GM12878 (cell line): ENCODE data around the gene HOXB3. TPM values are rescaled to one million over a fixed set of nuclear protein-coding genes. Genes with fewer than 3 reads are reported as not detected.

Experiments
- ATAC-seq: fragments of 200-7000 bp; cut with Tn5 transposase; 3 replicates; pipeline ENCODE4 v1.9.1; 2020; ENCODE audit warnings: mild to moderate bottlenecking, moderate library complexity
- BruUV-seq: library from RNA; stranded (reverse); fragments of 400-500 nt; replicated peaks from 2 replicates; lab custom pipeline; 2021; lab: Mats Ljungman, UMichigan
- CTCF ChIA-PET: fragments of 300-600 bp; sonication (Branson Sonifier 250); formaldehyde crosslinking; extraction: SDS; loops from one replicate; lab custom pipeline; 2021; ENCODE audit warnings: inconsistent platforms; lab: Yijun Ruan, JAX
- POLR2A ChIA-PET: fragments of 350-600 bp; formaldehyde crosslinking; extraction: SDS; loops from one replicate; lab custom pipeline; 2021; ENCODE audit warnings: inconsistent platforms; lab: Charles Lee
- RAD21 ChIA-PET: fragments of 300-600 bp; sonication (Branson Sonifier 250); formaldehyde crosslinking; loops from one replicate; lab custom pipeline; 2023; ENCODE audit warnings: antibody characterized with exemption; ENCODE audit not compliant: unreplicated experiment; lab: Charles Lee
- SMC1A ChIA-PET: fragments of 300-600 bp; sonication (Branson Sonifier 250); formaldehyde crosslinking; loops from one replicate; lab custom pipeline; 2023; ENCODE audit not compliant: unreplicated experiment, uncharacterized antibody; lab: Charles Lee
- DNase-seq: peaks from one replicate; pipeline ENCODE4 v3.0.0-alpha.2; 2011; ENCODE audit warnings: low read depth, low spot score
- FAIRE-seq: peaks from 3 replicates; lab custom pipeline; 2011; peaks lifted over from hg19 to GRCh38; lab: Jason Lieb, UNC
- H2AFZ ChIP-seq: 2 replicates; pipeline ENCODE4 v1.6.0; 2011; ENCODE audit warnings: low read depth, low read length, control low read depth; ENCODE audit not compliant: control insufficient read depth
- H3K27ac ChIP-seq: 2 replicates; pipeline ENCODE4 v1.5.1; 2011; ENCODE audit warnings: control low read depth; ENCODE audit not compliant: control insufficient read depth, insufficient read depth
- H3K27me3 ChIP-seq, 2 experiments: replicated peaks in 1 of 2; 2 replicates each; pipeline versions ENCODE4 v1.6.0 to v1.6.1; 2011; ENCODE audit warnings: low read length in 1 of 2; ENCODE audit not compliant: control insufficient read depth in 2 of 2, insufficient read depth in 2 of 2
- H3K36me3 ChIP-seq, 2 experiments: 2 replicates each; pipeline ENCODE4 v1.5.1; 2011; ENCODE audit warnings: low read length in 1 of 2; ENCODE audit not compliant: control insufficient read depth in 2 of 2, insufficient read depth in 2 of 2
- H3K4me1 ChIP-seq: 2 replicates; pipeline ENCODE4 v1.6.1; 2011; ENCODE audit warnings: mild to moderate bottlenecking, low read length, moderate library complexity, mixed read lengths; ENCODE audit not compliant: control insufficient read depth, insufficient read depth
- H3K4me2 ChIP-seq: 2 replicates; pipeline ENCODE4 v1.6.0; 2011; ENCODE audit warnings: control low read depth; ENCODE audit not compliant: control insufficient read depth, insufficient read depth
- H3K4me3 ChIP-seq: fragments of 200-600 bp; sonication (generic); 2 replicates; pipeline ENCODE4 v1.5.1; 2016
- H3K79me2 ChIP-seq: 2 replicates; pipeline ENCODE4 v1.6.0; 2011; ENCODE audit warnings: low read length; ENCODE audit not compliant: control insufficient read depth, insufficient read depth
- H3K9ac ChIP-seq: 2 replicates; pipeline ENCODE4 v1.8.0; 2011; ENCODE audit warnings: low read length, control low read depth, mixed read lengths; ENCODE audit not compliant: control insufficient read depth, insufficient read depth
- H3K9me3 ChIP-seq: replicated peaks from 3 replicates; pipeline ENCODE4 v1.5.1; 2011; ENCODE audit warnings: mild to moderate bottlenecking, low read length; ENCODE audit not compliant: control insufficient read depth, insufficient read depth
- H4K20me1 ChIP-seq: 2 replicates; pipeline ENCODE4 v1.6.0; 2011; ENCODE audit not compliant: control insufficient read depth, insufficient read depth
- EED ChIP-seq: sonication (generic); IDR thresholded peaks from 2 replicates; pipeline ENCODE4 v1.6.1; 2016; ENCODE audit warnings: antibody characterized with exemption, low read depth
- NFIC ChIP-seq: IDR thresholded peaks from 2 replicates; pipeline ENCODE4 v1.6.1; 2012; ENCODE audit warnings: low read depth, mild to moderate bottlenecking, inconsistent platforms, low read length, moderate library complexity
- TBL1XR1 ChIP-seq: IDR thresholded peaks from 2 replicates; pipeline ENCODE4 v1.6.1; 2012; ENCODE audit warnings: low read depth, low read length, improper control_type of control experiment
- YY1 ChIP-seq: IDR thresholded peaks from 2 replicates; pipeline ENCODE4 v1.6.1; 2011; ENCODE audit warnings: low read depth, mild to moderate bottlenecking, low read length
- ZZZ3 ChIP-seq: IDR thresholded peaks from 2 replicates; pipeline ENCODE4 v1.6.1; 2011; ENCODE audit warnings: low read depth; ENCODE audit not compliant: control insufficient read depth, insufficient read length
- WGBS: methylation state at CpG from one replicate; pipeline ENCODE4 v1.1.6; 2016; ENCODE audit warnings: low lambda C conversion rate; ENCODE audit not compliant: insufficient replicate concordance, insufficient coverage; ENCODE audit errors: missing lambda C conversion rate; 5-methylcytosine and 5-hydroxymethylcytosine counted together
- in situ Hi-C: fragments of 300-500 bp; cut with MboI; formaldehyde crosslinking; loops from 9 replicates; pipeline ENCODE4 v1.14.3; 2018; ENCODE audit warnings: mixed read lengths
- intact Hi-C: fragments of 100-400 bp; cut with micrococcal nuclease; formaldehyde crosslinking; loops from one replicate; pipeline ENCODE4 v1.14.2; 2022; ENCODE audit not compliant: unreplicated experiment
- polyA plus RNA-seq, 11 experiments: library from polyadenylated mRNA; depleted of rRNA in 4 of 11; unstranded in 6 of 11; stranded (reverse) in 5 of 11; fragments of >200 nt; fragmentation: Nextera tagmentation in 4 of 11; fragmentation: Illumina TruSeq in 1 of 11; extraction: Ambion mirVana in 4 of 11; extraction: Trizol in 1 of 11; gene quantifications; 1 replicate in 1 of 11; 2 replicates in 10 of 11; pipeline versions ENCODE4 v1.2.1 to v1.2.3, GENCODE V29; 2011 to 2016; ENCODE audit warnings: inconsistent platforms in 2 of 11, missing spikeins in 2 of 11, low read depth in 1 of 11
- total RNA-seq, 4 experiments: library from RNA; depleted of rRNA in 3 of 4; stranded (reverse); fragments of >200 nt in 3 of 4; fragmentation: Illumina TruSeq in 1 of 4; extraction: Trizol in 1 of 4; gene quantifications; 2 replicates each; pipeline versions ENCODE4 v1.2.1 to v1.2.3, GENCODE V29; 2013 to 2021
- TF ChIP-seq, protein P1 (sequence below): fragments of 450-650 bp; IDR thresholded peaks from 2 replicates; pipeline ENCODE4 v1.6.1; 2016; ENCODE audit warnings: mild to moderate bottlenecking

The HOXB3 gene
- total and polyA plus RNA-seq, 10 of the 15 experiments (the other 5 are each of a cell fraction or from before 2014, with no cell fraction given), result 0.19 to 7.7 (median 2.9) TPM

DNA sequence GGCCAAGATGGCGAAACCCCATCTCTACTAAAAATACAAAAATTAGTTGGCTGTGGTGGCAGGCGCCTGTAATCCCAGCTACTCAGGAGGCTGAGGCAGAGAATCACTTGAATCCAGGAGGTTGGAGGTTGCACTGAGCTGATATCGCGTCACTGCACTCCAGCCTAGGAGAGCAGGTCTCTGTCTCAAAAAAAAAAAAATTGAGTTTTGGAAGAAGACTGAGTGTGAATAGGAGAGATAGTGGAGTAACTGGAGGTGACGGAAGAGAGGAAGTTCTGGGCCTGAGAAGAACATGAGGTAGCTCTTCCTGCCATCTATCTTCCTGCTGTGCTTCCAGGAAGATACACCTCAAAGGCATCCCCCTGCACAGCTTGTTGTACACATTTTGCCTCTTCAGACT, 70.6 kb downstream of the HOXB3 start:
- WGBS, result 87% methylated on average over 5 of the region's 5 CpGs
- Histone ChIP-seq H3K27me3 (no peaks in the 10 kb centered on the region), H2AFZ (no peak overlapping the region), H3K79me2 (no peaks in the 10 kb centered on the region), H3K4me2 (no peak overlapping the region), H3K4me3 (no peak overlapping the region), H3K36me3 (no peaks in the 10 kb centered on the region), H4K20me1 (no peaks in the 10 kb centered on the region), H3K9me3 (no peaks in the 10 kb centered on the region), H3K9ac (no peak overlapping the region), H3K27ac (no peak overlapping the region), H3K4me1 (peaks cover 21% of the 10 kb centered on the region)
- FAIRE-seq (no peak), DNase-seq (no peak), ATAC-seq (no peak)
- POLR2A ChIA-PET, result interaction anchor here (0.7 kb wide), 1 partner anchor 179 kb away, joined by 3 read pairs; no protein-coding TSS in a partner anchor
- TF ChIP-seq NFIC (no peak), YY1 (no peak), TBL1XR1 (no peak), ZZZ3 (no peak), EED (no peak)
- TF ChIP-seq, protein P1, sequence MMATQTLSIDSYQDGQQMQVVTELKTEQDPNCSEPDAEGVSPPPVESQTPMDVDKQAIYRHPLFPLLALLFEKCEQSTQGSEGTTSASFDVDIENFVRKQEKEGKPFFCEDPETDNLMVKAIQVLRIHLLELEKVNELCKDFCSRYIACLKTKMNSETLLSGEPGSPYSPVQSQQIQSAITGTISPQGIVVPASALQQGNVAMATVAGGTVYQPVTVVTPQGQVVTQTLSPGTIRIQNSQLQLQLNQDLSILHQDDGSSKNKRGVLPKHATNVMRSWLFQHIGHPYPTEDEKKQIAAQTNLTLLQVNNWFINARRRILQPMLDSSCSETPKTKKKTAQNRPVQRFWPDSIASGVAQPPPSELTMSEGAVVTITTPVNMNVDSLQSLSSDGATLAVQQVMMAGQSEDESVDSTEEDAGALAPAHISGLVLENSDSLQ, result no peak
- RAD21 ChIA-PET, result interaction anchor here (0.5 to 1.2 kb wide), 2 partner anchors 18 to 426 kb away, joined by 3 to 4 read pairs; no protein-coding TSS in a partner anchor
- in situ Hi-C loops, result no loop called here
- SMC1A ChIA-PET, result interaction anchor here (0.7 to 1.3 kb wide), 2 partner anchors 27 to 222 kb away, joined by 3 to 4 read pairs; no protein-coding TSS in a partner anchor
- intact Hi-C loops, result no loop called here
- CTCF ChIA-PET, result interaction anchor here (1.2 kb wide), 1 partner anchor 105 kb away, joined by 4 read pairs; no protein-coding TSS in a partner anchor
- BruUV-seq, result no TSS peak
